GM21619 (cell line): ENCODE results near the gene PBX3.

Experiments
- ATAC-seq: cut with Tn5 transposase; IDR thresholded peaks from one replicate; pipeline ENCODE4 v1.9.1; 2021; ENCODE audit not compliant: unreplicated experiment

The PBX3 gene

DNA sequence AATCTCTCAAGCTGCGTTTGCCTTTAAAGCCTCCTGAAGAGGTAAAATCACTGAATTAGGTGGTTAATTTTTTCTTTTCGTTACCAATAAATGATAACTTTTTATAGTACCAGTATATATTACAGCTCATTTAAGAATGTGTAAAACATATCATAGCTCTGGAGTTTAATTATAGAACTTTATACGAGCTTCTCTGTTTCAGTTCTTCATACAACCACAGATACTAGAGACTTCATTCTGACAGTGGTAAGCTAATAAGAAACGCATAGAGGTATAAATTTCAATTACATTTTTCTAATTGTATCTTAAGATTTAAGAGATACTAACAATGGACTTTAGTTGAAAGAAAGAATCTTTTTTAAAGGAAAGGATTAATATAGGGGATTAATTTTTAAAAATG, 73.9 kb downstream of the PBX3 start:
- peak; percentile 47 for ATAC-seq

DNA sequence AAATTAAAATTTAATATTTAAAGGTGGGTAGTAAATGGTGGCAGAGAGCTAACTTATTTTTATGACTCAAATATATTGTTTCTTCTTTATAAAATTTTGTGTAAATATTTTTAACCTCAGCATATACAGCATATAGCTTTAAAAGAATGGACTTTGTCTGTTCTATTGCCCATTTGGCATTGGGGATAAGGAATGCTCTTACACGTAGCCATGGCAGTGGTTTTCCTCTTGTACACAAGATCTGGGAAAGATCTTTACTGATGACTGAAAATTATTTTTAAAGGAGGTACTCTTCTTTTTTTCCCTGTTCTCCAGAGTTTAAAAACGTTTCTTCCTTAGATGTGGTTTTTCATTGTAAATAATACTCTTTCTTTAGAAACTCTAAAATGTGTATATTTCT, 75.0 kb downstream of the PBX3 start:
- ATAC-seq: no peak

- ATAC-seq: no peak
Measured at GRCh38 chr9:125822902-125823301, 75.7 kb downstream of the PBX3 start.

DNA sequence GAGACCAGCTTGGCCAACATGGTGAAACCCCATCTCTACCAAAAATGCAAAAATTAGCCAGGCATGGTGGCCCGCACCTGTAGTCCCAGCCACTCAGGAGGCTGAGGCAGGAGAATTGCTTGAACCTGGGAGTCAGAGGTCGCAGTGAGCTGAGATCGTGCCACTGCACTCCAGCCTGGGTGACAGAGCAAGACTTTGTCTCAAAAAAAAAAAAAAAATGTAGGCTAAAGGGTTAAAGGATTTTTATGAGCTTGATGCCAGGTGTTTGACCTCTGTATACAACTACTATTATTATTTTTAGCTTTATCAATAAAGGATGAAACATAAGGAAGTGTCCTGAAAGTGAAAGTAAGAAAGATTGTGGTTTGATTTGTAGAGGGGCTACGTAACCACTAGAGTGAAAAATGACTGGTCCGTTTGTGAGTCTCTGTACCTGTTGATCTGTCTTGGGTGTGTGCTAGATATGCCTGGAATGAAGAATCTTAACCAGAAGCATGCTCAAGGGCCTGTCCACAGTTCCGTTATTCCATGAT, 76.8 kb downstream of the PBX3 start:
- peak; percentile 51 for ATAC-seq

GRCh38 chr9:125825762-125826161, 78.6 kb downstream of the PBX3 start:
- ATAC-seq: no peak

DNA sequence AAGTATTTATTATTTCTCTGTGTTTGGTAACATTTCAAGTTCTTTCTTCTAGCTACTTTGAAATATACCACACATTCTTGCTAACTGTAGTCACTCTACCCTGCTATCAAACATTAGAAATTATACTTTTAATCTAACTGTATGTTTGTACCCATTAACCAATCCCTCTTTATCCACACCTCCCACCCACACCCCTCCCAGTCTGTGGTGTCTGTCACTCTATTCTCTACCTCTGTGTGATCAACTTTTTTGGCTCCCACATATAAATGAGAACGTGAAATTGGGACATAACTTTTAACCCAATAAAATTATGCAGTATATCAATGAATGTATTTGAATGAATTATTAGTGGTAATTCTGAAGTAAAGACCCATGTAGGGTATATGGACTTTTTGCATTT, 79.7 kb downstream of the PBX3 start:
- ATAC-seq: no peak

- ATAC-seq: peak; percentile 86
Measured at GRCh38 chr9:125829743-125830142, 82.6 kb downstream of the PBX3 start.

- no peak for ATAC-seq
Measured at GRCh38 chr9:125831054-125831453, 83.9 kb downstream of the PBX3 start.

DNA sequence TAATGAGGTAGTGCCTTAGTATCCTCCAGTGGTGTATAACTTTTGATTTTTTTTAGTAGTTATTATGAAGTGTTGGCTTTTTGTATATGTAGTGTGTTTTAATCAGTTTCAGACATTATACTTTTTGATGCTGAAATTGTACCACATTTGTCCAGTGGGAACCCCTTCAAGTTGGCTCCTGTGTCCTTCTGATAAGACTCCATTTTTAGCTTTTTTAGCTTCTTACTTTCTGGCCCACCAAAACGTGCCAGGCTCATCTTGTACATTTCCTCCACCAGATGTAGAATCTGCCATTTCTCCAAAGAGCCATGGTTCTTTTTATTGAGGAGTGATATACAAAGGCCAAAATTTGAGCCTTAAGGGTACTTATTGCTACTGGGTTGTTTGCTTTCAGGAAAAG, 84.4 kb downstream of the PBX3 start:
- no peak for ATAC-seq

DNA sequence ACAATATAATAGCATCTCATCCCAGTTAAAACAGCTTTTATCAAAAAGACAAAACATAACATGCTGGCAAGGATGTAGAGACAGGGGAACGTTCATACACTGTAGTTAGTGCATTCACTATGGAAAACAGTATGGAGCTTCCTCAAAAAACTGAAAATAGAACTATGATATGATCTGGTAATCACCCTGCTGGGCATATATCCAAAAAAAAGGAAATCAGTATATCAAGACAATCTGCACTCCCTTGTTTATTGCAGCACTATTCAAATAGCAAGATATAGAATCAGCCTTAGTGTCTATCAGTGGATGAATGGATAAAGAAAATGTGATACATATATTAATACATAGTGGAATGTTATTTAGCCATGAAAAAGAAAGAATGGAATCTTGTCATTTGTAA, 88.5 kb downstream of the PBX3 start:
- no peak for ATAC-seq

GRCh38 chr9:125839317-125839716, 92.1 kb downstream of the PBX3 start:
- ATAC-seq: no peak

DNA sequence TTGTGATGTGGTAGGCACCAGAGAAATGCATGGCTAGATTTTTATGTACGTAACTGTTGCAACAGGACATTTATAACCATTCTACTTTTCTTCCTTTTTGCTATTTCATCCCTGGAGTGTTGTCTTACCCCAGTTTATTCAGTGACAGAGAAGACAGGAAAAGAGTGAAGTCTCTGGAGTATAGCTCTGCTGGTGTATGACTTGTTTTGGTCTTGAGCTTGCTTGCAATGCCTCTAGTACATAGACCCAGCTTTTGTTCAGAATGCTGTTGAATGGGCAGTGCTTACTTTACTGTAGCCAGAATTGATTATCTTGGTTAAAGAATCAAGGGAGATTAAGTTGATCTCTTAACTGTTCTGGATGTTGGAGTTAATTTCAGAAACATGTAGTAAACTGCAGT, 94.3 kb downstream of the PBX3 start:
- no peak for ATAC-seq

GRCh38 chr9:125842242-125842641, 95.1 kb downstream of the PBX3 start:
- no peak for ATAC-seq

GRCh38 chr9:125843646-125844045, 96.5 kb downstream of the PBX3 start:
- no peak for ATAC-seq

- ATAC-seq: no peak
Measured at GRCh38 chr9:125844611-125845010, 97.4 kb downstream of the PBX3 start.

- no peak for ATAC-seq
Measured at GRCh38 chr9:125845271-125845808, 98.2 kb downstream of the PBX3 start.

GRCh38 chr9:125847735-125848134, 100.6 kb downstream of the PBX3 start:
- ATAC-seq: no peak

DNA sequence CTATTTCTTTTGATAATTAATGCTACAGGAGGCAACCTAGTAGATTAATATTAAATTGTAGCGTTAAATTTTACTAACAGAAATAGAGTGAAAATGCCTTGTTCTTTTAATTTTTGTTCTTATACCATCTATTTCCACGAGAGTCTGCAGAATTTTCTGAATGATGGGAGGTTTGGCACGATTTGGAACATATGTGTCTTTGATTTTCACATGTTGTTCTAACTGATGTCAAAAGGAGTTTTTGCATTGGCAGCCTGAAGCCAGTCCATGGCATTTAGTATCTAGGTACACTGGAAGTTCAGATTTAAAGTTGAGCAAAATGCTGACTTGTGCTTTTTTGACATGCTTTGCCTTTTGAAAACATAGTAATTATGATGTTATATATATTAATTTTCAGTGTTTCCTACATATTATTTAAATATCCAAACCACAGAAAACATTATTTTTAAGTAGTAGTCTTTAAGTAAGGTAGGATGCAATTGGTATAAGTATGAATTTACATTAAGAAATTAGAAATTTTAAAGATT, 103.0 kb downstream of the PBX3 start:
- no peak for ATAC-seq

GRCh38 chr9:125850763-125851162, 103.6 kb downstream of the PBX3 start:
- ATAC-seq: no peak

DNA sequence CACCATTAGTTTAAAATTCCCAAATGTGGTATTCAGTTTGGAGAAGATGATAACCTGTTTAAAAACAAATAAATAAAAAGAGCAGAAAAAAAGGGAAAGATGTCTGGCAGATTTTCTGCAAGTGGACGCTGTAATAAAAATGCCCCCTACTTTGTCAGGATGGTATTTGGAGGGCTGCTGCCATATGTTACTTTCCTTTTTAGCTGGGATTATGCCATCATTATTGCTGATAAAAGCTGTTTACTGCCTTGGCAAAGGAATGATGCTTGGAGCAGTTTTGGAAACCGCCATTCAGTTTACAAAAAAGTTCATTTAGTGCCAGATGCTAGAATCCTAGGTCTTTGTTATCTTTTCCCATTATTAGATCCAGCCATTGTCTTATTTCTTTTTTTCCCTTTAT, 104.8 kb downstream of the PBX3 start:
- ATAC-seq: no peak

- no peak for ATAC-seq
Measured at GRCh38 chr9:125852386-125852785, 105.2 kb downstream of the PBX3 start.

GRCh38 chr9:125854553-125855275, 107.5 kb downstream of the PBX3 start:
- ATAC-seq: no peak

GRCh38 chr9:125856331-125856730, 109.2 kb downstream of the PBX3 start:
- no peak for ATAC-seq
